Choroid plexus epithelial cell (primary cell): Measurements from ENCODE around the gene TRABD.

Source experiments
- DNase-seq: peaks from one replicate; pipeline ENCODE4 v3.0.0-alpha.2; 2010; ENCODE audit warnings: low read depth
- H3K4me3 ChIP-seq: 2 replicates; pipeline ENCODE4 v1.5.1; 2011; ENCODE audit warnings: low read depth, mild to moderate bottlenecking, control low read depth, low read length, moderate library complexity
- CTCF ChIP-seq: conservative IDR thresholded peaks from 2 replicates; pipeline ENCODE4 v1.5.1; 2011; ENCODE audit warnings: low read depth, mild to moderate bottlenecking, control low read depth, inconsistent platforms, low read length, moderate library complexity

The TRABD gene

GRCh38 chr22:50173983-50174355 lies 11.7 kb upstream of the TRABD start:
- TF ChIP-seq CTCF, result no peak
- no peak overlapping the region for H3K4me3 ChIP-seq
- no peak for DNase-seq

GRCh38 chr22:50174382-50175190 lies 11.1 kb upstream of the TRABD start:
- no peak for DNase-seq
- TF ChIP-seq CTCF, result no peak
- H3K4me3 ChIP-seq, result no peak overlapping the region

GRCh38 chr22:50175191-50175461 lies 10.6 kb upstream of the TRABD start:
- no peak overlapping the region for H3K4me3 ChIP-seq

GRCh38 chr22:50175921-50176849 lies 9.5 kb upstream of the TRABD start:
- no peak overlapping the region for H3K4me3 ChIP-seq
- DNase-seq, result no peak
- TF ChIP-seq CTCF, result no peak

More at GRCh38 chr22:50175191-50175461, 10.6 kb upstream of the TRABD start:
- DNase-seq, result no peak
- no peak for TF ChIP-seq CTCF

GRCh38 chr22:50176850-50177536 lies 8.7 kb upstream of the TRABD start:
- no peak for DNase-seq
- H3K4me3 ChIP-seq, result no peak overlapping the region
- TF ChIP-seq CTCF, result no peak

- DNase-seq, result no peak
- no peak overlapping the region for H3K4me3 ChIP-seq
- TF ChIP-seq CTCF, result no peak
Observed at GRCh38 chr22:50177537-50178470, 7.9 kb upstream of the TRABD start.
